Nephron progenitor cell (in vitro differentiated cells): ENCODE data around the gene SLC22A7.
A peak's percentile ranks its signal among the peaks of the same experiment; 100 is the strongest.

Source experiments
- DNase-seq: peaks from one replicate; pipeline ENCODE4 v3.0.0; 2021
- H3K27ac Mint-ChIP-seq: 2 replicates; pipeline ENCODE4 v1.8.0; 2021; ENCODE audit warnings: mild to moderate bottlenecking, moderate library complexity, mixed read lengths
- H3K27me3 Mint-ChIP-seq: 2 replicates; pipeline ENCODE4 v1.8.0; 2021; ENCODE audit warnings: mild to moderate bottlenecking, low read depth, mixed read lengths; ENCODE audit not compliant: poor library complexity
- H3K36me3 Mint-ChIP-seq: 2 replicates; pipeline ENCODE4 v1.8.0; 2021; ENCODE audit warnings: low read depth, mixed read lengths
- H3K4me1 Mint-ChIP-seq: 2 replicates; pipeline ENCODE4 v1.8.0; 2021; ENCODE audit warnings: mixed read lengths
- H3K4me3 Mint-ChIP-seq: 2 replicates; pipeline ENCODE4 v1.8.0; 2021; ENCODE audit warnings: mild to moderate bottlenecking, moderate library complexity, mixed read lengths
- H3K9me3 Mint-ChIP-seq: 2 replicates; pipeline ENCODE4 v1.8.0; 2021; ENCODE audit warnings: mild to moderate bottlenecking, moderate library complexity, mixed read lengths
- TF ChIP-seq, protein P1 (sequence below): fragments of 200-600 bp; sonication (generic); IDR thresholded peaks from 2 replicates; pipeline ENCODE4 v1.5.0; 2021; ENCODE audit warnings: antibody characterized with exemption

SLC22A7 gene

GRCh38 chr6:43274127-43274915, 23.7 kb upstream of the SLC22A7 start:
- Mint-ChIP-seq H3K4me1 (peaks cover 70% of the 10 kb centered on the region), H3K9me3 (no peaks in the 10 kb centered on the region), H3K36me3 (no peaks in the 10 kb centered on the region), H3K27me3 (peaks cover 78% of the 10 kb centered on the region), H3K4me3 (peak overlapping the region; percentile 76), H3K27ac (no peak overlapping the region)
- TF ChIP-seq, protein P1, sequence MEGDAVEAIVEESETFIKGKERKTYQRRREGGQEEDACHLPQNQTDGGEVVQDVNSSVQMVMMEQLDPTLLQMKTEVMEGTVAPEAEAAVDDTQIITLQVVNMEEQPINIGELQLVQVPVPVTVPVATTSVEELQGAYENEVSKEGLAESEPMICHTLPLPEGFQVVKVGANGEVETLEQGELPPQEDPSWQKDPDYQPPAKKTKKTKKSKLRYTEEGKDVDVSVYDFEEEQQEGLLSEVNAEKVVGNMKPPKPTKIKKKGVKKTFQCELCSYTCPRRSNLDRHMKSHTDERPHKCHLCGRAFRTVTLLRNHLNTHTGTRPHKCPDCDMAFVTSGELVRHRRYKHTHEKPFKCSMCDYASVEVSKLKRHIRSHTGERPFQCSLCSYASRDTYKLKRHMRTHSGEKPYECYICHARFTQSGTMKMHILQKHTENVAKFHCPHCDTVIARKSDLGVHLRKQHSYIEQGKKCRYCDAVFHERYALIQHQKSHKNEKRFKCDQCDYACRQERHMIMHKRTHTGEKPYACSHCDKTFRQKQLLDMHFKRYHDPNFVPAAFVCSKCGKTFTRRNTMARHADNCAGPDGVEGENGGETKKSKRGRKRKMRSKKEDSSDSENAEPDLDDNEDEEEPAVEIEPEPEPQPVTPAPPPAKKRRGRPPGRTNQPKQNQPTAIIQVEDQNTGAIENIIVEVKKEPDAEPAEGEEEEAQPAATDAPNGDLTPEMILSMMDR = no peak
- DNase-seq = no peak

DNA sequence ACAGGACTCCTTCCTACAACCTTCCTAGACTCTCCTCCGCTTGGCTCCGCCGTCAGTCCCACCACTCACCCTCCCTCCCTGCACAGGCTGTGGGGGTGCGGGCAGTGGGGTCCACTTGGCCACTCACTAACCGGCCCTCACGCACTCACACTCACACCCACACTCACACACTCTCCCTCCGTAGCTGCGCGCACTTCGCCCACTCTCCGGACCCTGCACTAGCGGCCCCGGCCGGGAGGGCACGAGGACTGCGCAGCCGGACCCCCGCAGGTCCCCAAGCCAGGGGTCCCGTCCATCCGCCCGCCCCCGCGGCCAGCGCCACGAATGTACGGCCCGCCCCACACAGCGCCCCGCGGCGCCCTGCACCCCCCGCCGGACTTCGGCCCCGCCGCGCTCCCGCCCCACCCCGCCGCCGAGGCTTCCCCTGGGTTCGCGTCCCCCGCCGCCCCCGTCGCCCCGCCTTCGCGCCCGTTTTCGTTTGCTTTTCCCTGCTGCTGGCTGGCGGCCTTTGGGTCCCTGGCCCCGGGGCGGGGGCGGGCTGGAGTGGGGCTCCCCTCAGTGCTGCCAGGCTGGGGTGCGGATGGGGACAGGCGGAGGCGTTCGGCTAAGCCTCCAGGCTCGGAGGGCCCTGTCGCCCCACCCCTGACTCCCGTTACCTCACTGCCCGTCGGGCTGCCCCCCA, 23.0 kb upstream of the SLC22A7 start:
- peak; percentile 65 for DNase-seq
- peak overlapping the region; percentile 77 for H3K4me3 Mint-ChIP-seq
- no peak overlapping the region for H3K27ac Mint-ChIP-seq
- H3K9me3 Mint-ChIP-seq = no peaks in the 10 kb centered on the region
- H3K36me3 Mint-ChIP-seq = no peaks in the 10 kb centered on the region
- H3K27me3 Mint-ChIP-seq = peaks cover 78% of the 10 kb centered on the region
- TF ChIP-seq, protein P1 = no peak
- H3K4me1 Mint-ChIP-seq = peaks cover 65% of the 10 kb centered on the region

DNA sequence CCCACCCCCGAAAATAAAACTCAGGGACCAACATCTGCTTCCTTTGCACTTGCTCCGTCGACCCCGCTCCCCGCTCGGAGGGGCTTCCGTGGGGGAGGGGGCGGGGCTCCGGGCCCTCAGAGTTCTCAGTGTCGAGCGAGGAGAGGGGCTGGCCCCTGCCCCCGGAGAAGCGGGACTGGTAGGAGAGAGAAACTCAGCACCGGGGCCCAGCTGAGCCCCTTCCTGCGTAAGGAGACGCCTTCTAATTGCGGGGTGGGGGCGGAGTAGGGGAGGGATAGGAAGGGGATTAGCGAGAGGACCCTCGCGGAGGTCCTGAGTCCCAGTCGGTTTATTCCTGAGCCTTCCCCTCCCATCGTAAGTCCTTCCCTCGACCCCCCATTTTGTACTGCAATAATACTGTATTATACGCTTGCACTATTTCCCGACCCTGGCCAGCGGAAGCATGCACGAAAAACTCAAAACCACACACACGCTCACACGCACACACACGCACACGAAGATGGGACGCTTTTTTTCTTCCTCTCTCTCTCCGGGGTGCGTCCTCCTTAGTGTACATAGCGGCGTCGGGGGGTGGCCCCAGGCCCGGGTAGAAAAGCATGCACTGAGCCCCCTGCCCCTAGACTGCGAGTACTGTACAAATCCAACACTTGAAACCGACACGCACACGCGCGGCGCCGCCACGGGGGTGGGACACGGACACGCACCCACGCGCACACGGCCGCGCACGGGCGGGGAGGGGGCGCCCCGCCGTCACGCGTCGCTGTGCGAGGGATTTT, 22.1 kb upstream of the SLC22A7 start:
- peak; percentile 56 for DNase-seq
- Mint-ChIP-seq H3K9me3 (no peaks in the 10 kb centered on the region), H3K27ac (no peak overlapping the region), H3K36me3 (no peaks in the 10 kb centered on the region), H3K4me3 (peak overlapping the region; percentile 77), H3K27me3 (peaks cover 73% of the 10 kb centered on the region), H3K4me1 (peaks cover 63% of the 10 kb centered on the region)
- TF ChIP-seq, protein P1 = no peak

DNA sequence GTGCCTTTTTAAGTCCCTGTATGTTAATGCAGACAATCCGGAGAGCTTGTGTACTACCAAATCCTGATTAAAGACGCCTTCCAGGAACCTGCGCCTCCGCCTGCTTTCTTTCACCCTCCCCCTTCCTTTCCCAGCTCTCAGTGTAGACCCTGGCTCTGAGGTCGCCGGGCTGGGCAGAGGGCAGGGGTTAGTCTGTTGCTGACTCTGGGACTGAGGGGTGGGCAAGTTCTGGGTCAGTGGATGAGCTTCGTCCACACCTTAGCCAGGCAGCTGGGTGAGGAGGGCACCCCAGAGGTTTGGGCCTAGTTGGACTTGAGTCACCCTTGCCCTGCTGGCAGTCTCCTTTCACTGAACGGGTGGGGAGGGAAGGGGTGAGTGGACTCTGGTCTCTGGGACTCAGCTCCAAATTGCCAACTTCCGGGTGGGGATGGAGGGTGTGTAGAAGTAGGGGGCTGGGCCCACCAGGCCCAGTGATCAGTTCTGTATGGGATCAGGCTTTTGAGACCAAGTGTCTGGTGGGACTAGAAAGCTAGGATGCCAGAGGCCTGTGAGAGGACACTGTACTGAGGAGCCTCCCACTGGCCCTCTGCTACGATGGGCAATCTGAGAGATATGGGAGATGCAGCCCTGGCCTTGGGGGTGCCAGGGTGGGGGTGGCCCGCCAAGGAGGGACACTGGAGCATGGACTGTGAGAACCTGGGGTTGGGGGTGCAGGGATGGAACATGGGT, 21.3 kb upstream of the SLC22A7 start:
- H3K4me3 Mint-ChIP-seq = peak overlapping the region; percentile 58
- H3K27me3 Mint-ChIP-seq = peaks cover 67% of the 10 kb centered on the region
- peaks cover 70% of the 10 kb centered on the region for H3K4me1 Mint-ChIP-seq
- DNase-seq = no peak
- TF ChIP-seq, protein P1 = no peak
- H3K27ac Mint-ChIP-seq = no peak overlapping the region
- no peaks in the 10 kb centered on the region for H3K36me3 Mint-ChIP-seq
- H3K9me3 Mint-ChIP-seq = no peaks in the 10 kb centered on the region

DNA sequence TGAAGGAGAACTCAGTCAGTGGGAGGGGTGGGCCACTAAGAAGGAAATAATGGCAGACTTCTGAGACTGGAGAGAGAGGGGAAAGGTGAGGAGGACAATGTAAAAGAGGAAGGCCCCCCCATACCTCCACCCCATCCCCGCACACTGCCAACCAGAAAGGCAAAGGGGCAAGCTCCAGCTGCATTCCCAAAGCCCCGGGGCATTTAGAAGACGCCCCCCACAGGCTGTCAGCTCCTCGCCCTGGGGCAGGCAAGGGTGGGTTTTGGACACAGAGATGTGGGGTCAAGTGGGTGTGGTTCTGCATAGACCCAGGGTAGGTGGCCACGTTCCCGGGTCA, 20.8 kb upstream of the SLC22A7 start:
- Mint-ChIP-seq H3K4me3 (peak overlapping the region; percentile 41), H3K9me3 (no peaks in the 10 kb centered on the region), H3K36me3 (no peaks in the 10 kb centered on the region), H3K27me3 (peaks cover 63% of the 10 kb centered on the region), H3K4me1 (peaks cover 71% of the 10 kb centered on the region), H3K27ac (no peak overlapping the region)
- DNase-seq = no peak
- TF ChIP-seq, protein P1 = no peak
